K562 (cell line): Measurements from ENCODE around the gene BHLHE40. TPM values are rescaled to one million over a fixed set of nuclear protein-coding genes. Genes with fewer than 3 reads are reported as not detected.
A peak's percentile ranks its signal among the peaks of the same experiment; 100 is the strongest.

Source experiments
- ATAC-seq: fragments of 200-7000 bp; cut with Tn5 transposase; 3 replicates; pipeline ENCODE4 v1.9.1; 2020; ENCODE audit warnings: moderate library complexity
- BruUV-seq: library from RNA; stranded (reverse); fragments of 400-500 nt; replicated peaks from 2 replicates; lab custom pipeline; 2021; lab: Mats Ljungman, UMichigan
- CTCF ChIA-PET: fragments of 300-600 bp; formaldehyde crosslinking; extraction: SDS; loops from one replicate; lab custom pipeline; 2021; ENCODE audit warnings: low intra/inter-chr PET ratio; lab: Yijun Ruan, JAX
- POLR2A ChIA-PET: fragments of 300-600, 350-650 bp; sonication (Branson Sonifier 250); formaldehyde crosslinking; extraction: SDS; loops from one replicate; lab custom pipeline; 2021; ENCODE audit warnings: antibody characterized with exemption, inconsistent platforms; lab: Yijun Ruan, JAX
- DNase-seq, 4 experiments: peaks; one replicate each; pipeline versions ENCODE4 v3.0.0 to v3.0.0-alpha.2; 2011 to 2018; ENCODE audit warnings: low spot score in 3 of 4, mixed read lengths in 3 of 4; ENCODE audit errors: extremely low read depth in 1 of 4
- FAIRE-seq: peaks from 2 replicates; lab custom pipeline; 2011; peaks lifted over from hg19 to GRCh38; lab: Jason Lieb, UNC
- H2AFZ ChIP-seq: 2 replicates; pipeline ENCODE4 v1.6.0; 2011; ENCODE audit warnings: low read depth, low read length, control low read depth, inconsistent platforms
- H3K27ac ChIP-seq: fragments of 200-600 bp; 3 replicates; pipeline ENCODE4 v1.8.0; 2011; ENCODE audit warnings: low read depth, mild to moderate bottlenecking, control low read depth, inconsistent platforms, low read length, moderate library complexity, mixed read lengths; ENCODE audit errors: extremely low read depth
- H3K27me3 ChIP-seq, 2 experiments: fragments of 300-600 bp in 1 of 2; 2 replicates in 1 of 2; 3 replicates in 1 of 2; pipeline versions ENCODE4 v1.6.0 to v1.8.0; 2011; ENCODE audit warnings: inconsistent platforms in 2 of 2, low read length in 2 of 2, mild to moderate bottlenecking in 1 of 2, mixed read lengths in 1 of 2, moderate library complexity in 1 of 2; ENCODE audit not compliant: control insufficient read depth in 2 of 2, insufficient read depth in 2 of 2
- H3K36me3 ChIP-seq: fragments of 300-600 bp; 3 replicates; pipeline ENCODE4 v1.8.0; 2011; ENCODE audit warnings: mild to moderate bottlenecking, low read length, inconsistent platforms; ENCODE audit not compliant: control insufficient read depth, insufficient read depth
- H3K4me1 ChIP-seq, 2 experiments: fragments of 200-600 bp in 1 of 2; replicated peaks in 1 of 2; 2 replicates in 1 of 2; 3 replicates in 1 of 2; pipeline versions ENCODE4 v1.5.1 to v1.8.0; 2011; ENCODE audit warnings: inconsistent platforms in 2 of 2, low read length in 2 of 2, mild to moderate bottlenecking in 1 of 2, mixed read lengths in 1 of 2, moderate library complexity in 1 of 2; ENCODE audit not compliant: control insufficient read depth in 2 of 2, insufficient read depth in 2 of 2
- H3K4me2 ChIP-seq: 2 replicates; pipeline ENCODE4 v1.6.1; 2011; ENCODE audit warnings: low read length, control low read depth, inconsistent platforms, mixed read lengths; ENCODE audit not compliant: insufficient read depth
- H3K4me3 ChIP-seq: fragments of 200-600 bp; sonication (generic), shearing (Covaris generic); 2 replicates; pipeline ENCODE4 v1.5.1; 2016; ENCODE audit warnings: control low read depth, inconsistent platforms
- H3K79me2 ChIP-seq: fragments of 200-600 bp; 3 replicates; pipeline ENCODE4 v1.8.0; 2011; ENCODE audit warnings: low read length, inconsistent platforms; ENCODE audit not compliant: control insufficient read depth, insufficient read depth
- H3K9ac ChIP-seq, 2 experiments: 2 replicates each; pipeline versions ENCODE4 v1.6.0 to v1.6.1; 2011; ENCODE audit warnings: low read depth in 2 of 2, low read length in 2 of 2, control low read depth in 1 of 2, inconsistent platforms in 1 of 2, mild to moderate bottlenecking in 1 of 2, mixed read lengths in 1 of 2; ENCODE audit not compliant: insufficient read depth in 1 of 2
- H3K9me1 ChIP-seq: one replicate; pipeline ENCODE4 v1.6.0; 2011; ENCODE audit warnings: inconsistent platforms, mild to moderate bottlenecking, low read length, moderate library complexity; ENCODE audit not compliant: control insufficient read depth, insufficient read depth
- H3K9me3 ChIP-seq: replicated peaks from 2 replicates; pipeline ENCODE4 v1.5.1; 2011; ENCODE audit warnings: low read depth, low read length, inconsistent platforms; ENCODE audit not compliant: control insufficient read depth, insufficient read depth
- H4K20me1 ChIP-seq: replicated peaks from 2 replicates; pipeline ENCODE4 v1.6.1; 2011; ENCODE audit warnings: low read length, inconsistent platforms, mixed read lengths; ENCODE audit not compliant: control insufficient read depth, insufficient read depth
- HMBOX1 ChIP-seq: sonication (generic); IDR thresholded peaks from 2 replicates; pipeline ENCODE4 v1.6.1; 2016
- HMG20A ChIP-seq: fragments of 450-650 bp; formaldehyde crosslinking; conservative IDR thresholded peaks from 2 replicates; pipeline ENCODE4 v1.4.0; 2020; ENCODE audit warnings: mild to moderate bottlenecking, mixed read lengths
- KLF6 ChIP-seq: fragments of 250-450 bp; sonication (Bioruptor Pico); IDR thresholded peaks from 2 replicates; pipeline ENCODE4 v1.4.0; 2020; ENCODE audit warnings: mild to moderate bottlenecking, moderate library complexity, borderline replicate concordance
- NUFIP1 ChIP-seq: fragments of 450-650 bp; IDR thresholded peaks from 2 replicates; pipeline ENCODE4 v1.6.1; 2018; ENCODE audit not compliant: partially characterized antibody
- RREB1 ChIP-seq: fragments of 250-450 bp; sonication (Bioruptor Pico); IDR thresholded peaks from 2 replicates; pipeline ENCODE4 v1.4.0; 2020
- ZNF175 ChIP-seq: fragments of 200-800 bp; sonication (Bioruptor generic); IDR thresholded peaks from 2 replicates; pipeline ENCODE4 v1.6.1; 2016; ENCODE audit warnings: low read depth, mild to moderate bottlenecking, missing genetic modification characterization, missing compliant biosample characterization
- ZNF707 ChIP-seq: fragments of 250-450 bp; sonication (Bioruptor Pico); conservative IDR thresholded peaks from 2 replicates; pipeline ENCODE4 v1.8.0; 2022; ENCODE audit warnings: inconsistent platforms, mild to moderate bottlenecking, moderate library complexity
- ZNF785 ChIP-seq: fragments of 250-450 bp; sonication (Bioruptor Pico); IDR thresholded peaks from 2 replicates; pipeline ENCODE4 v1.4.0; 2020; ENCODE audit warnings: mild to moderate bottlenecking
- WGBS: fragments of 100-300 bp; shearing (Covaris generic); methylation state at CpG from one replicate; pipeline ENCODE4 v1.1.6; 2016; ENCODE audit warnings: low coverage, mixed read lengths; ENCODE audit not compliant: insufficient coverage; ENCODE audit errors: missing lambda C conversion rate; 5-methylcytosine and 5-hydroxymethylcytosine counted together
- in situ Hi-C: fragments of 300-500 bp; cut with MboI; formaldehyde crosslinking; loops from 4 replicates; pipeline ENCODE4 v1.15.0; 2018; ENCODE audit warnings: inconsistent platforms, mixed read lengths
- intact Hi-C: fragments of 100-400 bp; cut with micrococcal nuclease; formaldehyde crosslinking; loops from 2 replicates; pipeline ENCODE4 v1.14.2; 2022
- polyA plus RNA-seq, 8 experiments: library from polyadenylated mRNA; depleted of rRNA in 4 of 8; stranded (reverse) in 5 of 8; unstranded in 3 of 8; fragments of >200 nt; fragmentation: Nextera tagmentation in 2 of 8; fragmentation: Illumina TruSeq in 1 of 8; extraction: Ambion mirVana in 2 of 8; extraction: Trizol in 1 of 8; gene quantifications; 2 replicates each; pipeline versions ENCODE4 v1.2.1 to v1.2.3, GENCODE V29; 2011 to 2014; ENCODE audit warnings: inconsistent platforms in 1 of 8, missing spikeins in 1 of 8
- total RNA-seq, 7 experiments: library from RNA; depleted of rRNA in 6 of 7; stranded (reverse); fragments of >200 nt in 6 of 7; fragmentation: Illumina TruSeq in 2 of 7; extraction: Trizol in 2 of 7; gene quantifications; 2 replicates each; pipeline versions ENCODE4 v1.2.1 to v1.2.3, GENCODE V29; 2011 to 2021; ENCODE audit warnings: low replicate concordance in 1 of 7
- TF ChIP-seq, protein P1 (sequence below): fragments of 250-450 bp; sonication (Bioruptor Pico); IDR thresholded peaks from 2 replicates; pipeline ENCODE4 v1.4.0; 2020; ENCODE audit warnings: mild to moderate bottlenecking
- TF ChIP-seq, protein P2 (sequence below), 2 experiments: IDR thresholded peaks; 2 replicates each; pipeline ENCODE4 v1.6.1; 2011; ENCODE audit warnings: borderline replicate concordance in 1 of 2, control low read depth in 1 of 2, low read depth in 1 of 2, low read length in 1 of 2, mild to moderate bottlenecking in 1 of 2, mixed read lengths in 1 of 2, moderate library complexity in 1 of 2; ENCODE audit not compliant: insufficient read depth in 1 of 2, insufficient read length in 1 of 2, poor library complexity in 1 of 2, severe bottlenecking in 1 of 2; ENCODE audit errors: extremely low read depth in 1 of 2

The BHLHE40 gene
- total and polyA plus RNA-seq, 9 of the 15 experiments (the other 6 are each of a cell fraction or from before 2014, with no cell fraction given), result 12.0 to 83.9 (median 31.4) TPM

DNA sequence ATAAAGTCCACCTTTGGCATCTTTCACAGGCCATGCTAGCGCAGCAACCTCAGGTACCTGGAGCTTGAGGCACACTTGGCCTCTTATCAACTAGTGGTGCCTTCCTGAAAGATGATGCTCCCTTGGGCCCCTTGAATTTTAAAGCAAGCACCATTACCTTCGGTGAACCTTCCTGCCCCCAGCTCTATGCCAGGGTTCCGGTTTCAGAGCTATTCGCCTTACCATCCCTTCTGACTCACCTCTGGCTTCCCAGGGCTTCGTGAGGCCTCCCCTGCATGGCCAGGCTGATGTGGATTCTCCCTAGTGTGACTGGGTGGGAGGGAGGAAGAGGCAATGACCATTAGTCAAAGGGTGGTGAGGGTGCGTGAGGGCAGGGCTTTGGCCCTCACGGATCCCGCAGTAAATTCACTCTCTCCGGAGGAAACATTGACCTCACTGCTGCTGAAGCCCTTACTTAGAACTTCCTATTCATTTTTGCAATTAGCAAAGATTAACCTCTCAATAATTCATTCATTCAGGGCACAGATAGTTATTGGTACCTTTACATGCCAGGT, 16.3 kb downstream of the BHLHE40 start:
- ATAC-seq (peak; percentile 6), DNase-seq (peak in 1 of 4 experiments; percentile 57), FAIRE-seq (no peak)
- H4K20me1 ChIP-seq, result no peaks in the 10 kb centered on the region
- peak overlapping the region; percentile 84 to 91; a peak in 3 of 4 replicates for H3K9ac ChIP-seq
- no peaks in the 10 kb centered on the region for H3K79me2 ChIP-seq
- 65% methylated on average over 9 of the region's 9 CpGs for WGBS
- peak overlapping the region; percentile 63; the same call in 1 of the 2 replicates for H3K4me2 ChIP-seq
- peak overlapping the region; percentile 95 for H3K27ac ChIP-seq
- peak overlapping the region; percentile 100 for H2AFZ ChIP-seq
- H3K36me3 ChIP-seq, result no peaks in the 10 kb centered on the region
- ChIA-PET POLR2A (interaction anchor here (1.2 to 6.4 kb wide), 11 partner anchors 9 to 265 kb away, joined by 3 to 85 read pairs (median 6); no protein-coding TSS in a partner anchor), CTCF (interaction anchor here (1.0 kb wide), 1 partner anchor 33 kb away, joined by 3 read pairs; no protein-coding TSS in a partner anchor)
- no peaks in the 10 kb centered on the region for H3K9me3 ChIP-seq
- no peaks in the 10 kb centered on the region for H3K9me1 ChIP-seq
- peaks cover 37 to 61% of the 10 kb centered on the region in 2 experiments for H3K4me1 ChIP-seq
- intact Hi-C loops, result no loop called here
- in situ Hi-C loops, result no loop called here
- H3K4me3 ChIP-seq, result no peak overlapping the region
- H3K27me3 ChIP-seq, result no peaks in the 10 kb centered on the region
- TSS peak; percentile 88 for BruUV-seq
- TF ChIP-seq ZNF707 (peak; percentile 53; the same call in 1 of the 2 replicates), ZNF785 (CRISPR knock-in tag) (no peak), NUFIP1 (peak; percentile 45), ZNF175 (CRISPR knock-in tag) (no peak), HMBOX1 (0 out of 2 replicates have a peak, but pooled peaks have one; percentile 4), RREB1 (0 out of 2 replicates have a peak, but pooled peaks have one; percentile 27), KLF6 (CRISPR knock-in tag) (0 out of 2 replicates have a peak, but pooled peaks have one; percentile 6), HMG20A (CRISPR knock-in tag) (0 out of 2 replicates have a peak, but pooled peaks have one; percentile 66)
- TF ChIP-seq, protein P1, sequence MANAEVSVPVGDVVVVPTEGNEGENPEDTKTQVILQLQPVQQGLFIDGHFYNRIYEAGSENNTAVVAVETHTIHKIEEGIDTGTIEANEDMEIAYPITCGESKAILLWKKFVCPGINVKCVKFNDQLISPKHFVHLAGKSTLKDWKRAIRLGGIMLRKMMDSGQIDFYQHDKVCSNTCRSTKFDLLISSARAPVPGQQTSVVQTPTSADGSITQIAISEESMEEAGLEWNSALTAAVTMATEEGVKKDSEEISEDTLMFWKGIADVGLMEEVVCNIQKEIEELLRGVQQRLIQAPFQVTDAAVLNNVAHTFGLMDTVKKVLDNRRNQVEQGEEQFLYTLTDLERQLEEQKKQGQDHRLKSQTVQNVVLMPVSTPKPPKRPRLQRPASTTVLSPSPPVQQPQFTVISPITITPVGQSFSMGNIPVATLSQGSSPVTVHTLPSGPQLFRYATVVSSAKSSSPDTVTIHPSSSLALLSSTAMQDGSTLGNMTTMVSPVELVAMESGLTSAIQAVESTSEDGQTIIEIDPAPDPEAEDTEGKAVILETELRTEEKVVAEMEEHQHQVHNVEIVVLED, result peak; percentile 48; the same call in 1 of the 2 replicates
- TF ChIP-seq, protein P2, sequence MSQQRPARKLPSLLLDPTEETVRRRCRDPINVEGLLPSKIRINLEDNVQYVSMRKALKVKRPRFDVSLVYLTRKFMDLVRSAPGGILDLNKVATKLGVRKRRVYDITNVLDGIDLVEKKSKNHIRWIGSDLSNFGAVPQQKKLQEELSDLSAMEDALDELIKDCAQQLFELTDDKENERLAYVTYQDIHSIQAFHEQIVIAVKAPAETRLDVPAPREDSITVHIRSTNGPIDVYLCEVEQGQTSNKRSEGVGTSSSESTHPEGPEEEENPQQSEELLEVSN (IDR thresholded peaks at IDR 0.05; ENCODE audit: borderline replicate concordance in 1 of 2, extremely low read depth in 1 of 2, insufficient read depth in 1 of 2, insufficient read length in 1 of 2, low read depth in 1 of 2, low read length in 1 of 2, poor library complexity in 1 of 2, severe bottlenecking in 1 of 2), result peak in 1 of 2 experiments; percentile 46
